KOPT-K1 (cell line): ENCODE data around the gene GPR171.

ENCODE experiments used
- H3K27ac ChIP-seq: fragments of 200-600 bp; sonication (generic); 2 replicates; pipeline ENCODE4 v1.5.1; 2016; ENCODE audit warnings: antibody characterized with exemption, mild to moderate bottlenecking, low read depth, low read length; ENCODE audit not compliant: poor library complexity, severe bottlenecking
- H3K36me3 ChIP-seq: fragments of 200-600 bp; sonication (generic); 2 replicates; pipeline ENCODE4 v1.5.1; 2017; ENCODE audit warnings: antibody characterized with exemption, mild to moderate bottlenecking, low read length, moderate library complexity; ENCODE audit not compliant: insufficient read depth
- H3K9me3 ChIP-seq: fragments of 200-600 bp; sonication (generic); 2 replicates; pipeline ENCODE4 v1.5.1; 2017; ENCODE audit warnings: antibody characterized with exemption, low read length, mild to moderate bottlenecking; ENCODE audit not compliant: insufficient read depth, poor library complexity, severe bottlenecking

GPR171 gene

GRCh38 chr3:151201051-151201730, 1.8 kb downstream of the GPR171 start:
- H3K9me3 ChIP-seq: no peaks in the 10 kb centered on the region
- peaks cover 10% of the 10 kb centered on the region for H3K36me3 ChIP-seq
- peak overlapping the region; percentile 50 for H3K27ac ChIP-seq

DNA sequence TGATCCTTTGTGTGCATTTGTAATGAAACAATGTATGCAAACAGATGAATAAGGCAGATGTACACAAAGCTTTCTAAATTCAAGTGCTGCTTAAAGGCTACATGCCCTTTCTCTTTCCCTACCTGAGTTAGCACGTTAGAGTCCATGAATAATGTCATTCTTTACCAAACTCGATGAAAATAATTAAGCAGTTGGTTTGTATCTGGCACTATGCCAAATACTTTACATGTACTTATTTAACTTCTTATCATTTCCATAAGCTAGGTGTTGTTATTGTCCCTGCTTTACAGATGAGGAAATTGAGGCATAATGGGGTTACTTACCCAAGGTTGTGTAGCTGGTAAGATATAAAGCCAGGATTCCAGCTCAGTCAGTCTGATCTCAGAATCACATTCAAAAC, 2.4 kb downstream of the GPR171 start:
- H3K36me3 ChIP-seq: peaks cover 12% of the 10 kb centered on the region
- H3K27ac ChIP-seq: peak overlapping the region; percentile 50
- H3K9me3 ChIP-seq: no peaks in the 10 kb centered on the region

- H3K9me3 ChIP-seq: no peaks in the 10 kb centered on the region
- peak overlapping the region; percentile 50 for H3K27ac ChIP-seq
- peaks cover 12% of the 10 kb centered on the region for H3K36me3 ChIP-seq
Measured at GRCh38 chr3:151199554-151200438, 3.2 kb downstream of the GPR171 start.

DNA sequence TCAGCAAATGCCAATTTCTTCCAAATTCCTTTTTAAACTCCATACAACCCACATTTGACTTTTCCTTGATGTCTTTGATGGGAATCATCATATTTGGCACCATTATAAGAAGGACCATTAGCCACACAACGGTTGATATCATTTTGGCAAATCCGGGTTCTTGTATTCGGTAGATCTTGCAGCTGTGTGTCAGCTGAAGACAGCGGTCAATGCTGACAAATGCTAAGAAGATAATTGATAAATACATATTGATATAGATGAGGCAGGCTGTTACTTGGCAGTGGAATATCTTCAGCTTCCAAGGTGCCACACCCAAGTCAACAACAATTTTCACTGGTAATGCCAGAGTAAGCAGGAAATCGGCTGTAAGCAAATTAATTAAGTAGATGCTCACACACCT, 4.2 kb downstream of the GPR171 start:
- peak overlapping the region; percentile 50 for H3K27ac ChIP-seq
- H3K9me3 ChIP-seq: no peaks in the 10 kb centered on the region
- peaks cover 18% of the 10 kb centered on the region for H3K36me3 ChIP-seq

DNA sequence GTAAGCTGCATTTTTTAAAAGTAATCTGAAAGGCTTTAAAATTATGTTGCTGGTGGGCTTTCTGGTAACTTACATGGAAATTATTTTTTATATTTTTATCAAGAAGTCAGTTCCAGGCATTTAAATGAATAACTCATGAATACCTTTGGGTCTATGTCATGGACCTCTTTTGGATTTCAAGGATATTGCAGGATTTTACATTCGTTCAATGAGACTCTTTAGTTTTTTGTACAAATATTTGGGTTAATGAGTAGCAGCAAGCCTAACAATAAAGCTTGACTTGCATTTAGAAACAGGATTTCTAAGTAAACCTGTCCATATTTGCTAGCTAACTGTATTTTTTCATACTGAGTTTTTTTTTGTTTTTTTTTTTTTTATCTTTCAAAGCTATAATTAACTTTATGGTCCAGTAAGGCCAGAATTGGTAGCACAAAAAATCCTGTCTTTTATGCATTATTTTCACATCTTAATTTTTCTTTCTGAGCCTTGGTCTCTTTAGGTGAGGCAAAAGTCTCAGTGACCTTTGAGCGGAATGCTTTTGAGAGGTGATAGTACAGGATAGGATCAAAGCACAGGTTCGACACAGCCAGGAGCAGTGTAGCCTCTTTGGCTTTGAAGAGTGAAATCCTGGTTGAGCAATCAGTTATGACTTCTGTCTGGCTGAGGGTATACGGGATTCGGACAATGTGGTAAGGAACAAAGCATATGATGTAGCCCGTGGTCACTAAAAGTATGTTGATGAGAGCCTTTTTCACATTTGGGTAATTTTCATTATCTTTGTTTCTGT, 4.8 kb downstream of the GPR171 start:
- Histone ChIP-seq H3K27ac (no peak overlapping the region), H3K9me3 (no peaks in the 10 kb centered on the region), H3K36me3 (peaks cover 25% of the 10 kb centered on the region)

DNA sequence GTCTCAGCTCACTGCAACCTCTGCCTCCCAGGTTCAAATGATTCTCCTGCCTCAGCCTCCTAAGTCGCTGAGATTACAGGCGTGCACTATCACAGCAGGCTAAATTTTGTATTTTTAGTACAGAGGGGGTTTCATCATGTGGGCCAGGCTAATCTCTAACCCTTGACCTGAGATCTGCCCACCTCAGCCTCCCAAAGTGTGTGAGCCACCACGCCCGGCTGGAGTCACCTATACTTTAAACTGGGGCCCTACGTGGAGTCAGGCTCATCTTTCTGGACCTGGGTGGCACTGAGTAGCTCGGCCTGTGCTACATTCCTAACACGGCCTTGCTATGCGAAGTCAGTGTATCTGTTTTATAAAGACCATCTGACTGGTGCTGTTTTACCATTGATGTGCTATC, 5.8 kb downstream of the GPR171 start:
- H3K9me3 ChIP-seq: no peaks in the 10 kb centered on the region
- no peak overlapping the region for H3K27ac ChIP-seq
- H3K36me3 ChIP-seq: peaks cover 33% of the 10 kb centered on the region

- Histone ChIP-seq H3K27ac (no peak overlapping the region), H3K9me3 (no peaks in the 10 kb centered on the region)
Measured at GRCh38 chr3:151196434-151196833, 6.6 kb downstream of the GPR171 start.

DNA sequence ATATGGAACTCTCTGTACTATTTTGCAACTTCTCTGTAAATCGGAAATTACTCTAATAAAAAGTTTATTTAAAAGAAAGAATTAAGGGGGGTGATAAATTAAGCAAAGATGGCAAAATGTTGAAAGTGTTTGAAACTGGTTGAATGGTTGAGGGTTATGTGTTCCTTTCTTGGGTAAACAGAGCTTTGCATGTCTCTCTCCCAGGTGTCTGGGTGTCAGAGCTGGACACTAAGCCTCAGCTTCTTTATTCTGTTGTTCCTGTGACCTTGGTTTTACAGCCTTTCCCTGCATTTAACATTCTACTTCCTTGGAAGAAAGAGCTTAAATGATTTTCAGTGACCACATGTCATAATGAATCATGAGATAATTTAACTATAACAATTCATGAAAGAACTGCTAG, 7.2 kb downstream of the GPR171 start:
- peaks cover 37% of the 10 kb centered on the region for H3K36me3 ChIP-seq
- no peak overlapping the region for H3K27ac ChIP-seq
- H3K9me3 ChIP-seq: no peaks in the 10 kb centered on the region

More at GRCh38 chr3:151196434-151196833, 6.6 kb downstream of the GPR171 start:
- peaks cover 34% of the 10 kb centered on the region for H3K36me3 ChIP-seq

DNA sequence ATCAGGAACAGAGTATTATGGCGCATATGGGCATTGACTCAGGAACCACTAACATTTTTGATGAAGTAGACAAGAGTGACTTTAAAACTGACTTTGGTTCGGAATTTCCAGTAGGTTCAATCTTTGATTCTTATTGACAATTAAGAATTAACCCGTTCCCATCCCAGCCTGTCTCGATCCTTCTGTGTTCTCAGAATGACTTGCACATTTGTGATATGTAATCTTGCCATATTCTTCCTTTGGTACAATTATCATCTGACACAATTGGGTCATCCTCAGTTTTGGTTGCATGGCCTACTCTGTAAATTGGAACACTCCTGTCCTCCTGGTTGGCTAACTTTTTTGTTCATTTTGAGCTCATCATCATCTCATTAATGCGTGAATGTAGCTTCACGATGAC, 10.5 kb downstream of the GPR171 start:
- H3K9me3 ChIP-seq: no peaks in the 10 kb centered on the region
- peaks cover 60% of the 10 kb centered on the region for H3K36me3 ChIP-seq
- H3K27ac ChIP-seq: no peak overlapping the region

- H3K36me3 ChIP-seq: peaks cover 60% of the 10 kb centered on the region
- no peak overlapping the region for H3K27ac ChIP-seq
- H3K9me3 ChIP-seq: no peaks in the 10 kb centered on the region
Measured at GRCh38 chr3:151191095-151191494, 11.9 kb downstream of the GPR171 start.

GRCh38 chr3:151183265-151183671, 19.7 kb downstream of the GPR171 start:
- Histone ChIP-seq H3K27ac (no peak overlapping the region), H3K9me3 (no peaks in the 10 kb centered on the region), H3K36me3 (peaks cover 18% of the 10 kb centered on the region; the same call in 1 of the 2 replicates)

DNA sequence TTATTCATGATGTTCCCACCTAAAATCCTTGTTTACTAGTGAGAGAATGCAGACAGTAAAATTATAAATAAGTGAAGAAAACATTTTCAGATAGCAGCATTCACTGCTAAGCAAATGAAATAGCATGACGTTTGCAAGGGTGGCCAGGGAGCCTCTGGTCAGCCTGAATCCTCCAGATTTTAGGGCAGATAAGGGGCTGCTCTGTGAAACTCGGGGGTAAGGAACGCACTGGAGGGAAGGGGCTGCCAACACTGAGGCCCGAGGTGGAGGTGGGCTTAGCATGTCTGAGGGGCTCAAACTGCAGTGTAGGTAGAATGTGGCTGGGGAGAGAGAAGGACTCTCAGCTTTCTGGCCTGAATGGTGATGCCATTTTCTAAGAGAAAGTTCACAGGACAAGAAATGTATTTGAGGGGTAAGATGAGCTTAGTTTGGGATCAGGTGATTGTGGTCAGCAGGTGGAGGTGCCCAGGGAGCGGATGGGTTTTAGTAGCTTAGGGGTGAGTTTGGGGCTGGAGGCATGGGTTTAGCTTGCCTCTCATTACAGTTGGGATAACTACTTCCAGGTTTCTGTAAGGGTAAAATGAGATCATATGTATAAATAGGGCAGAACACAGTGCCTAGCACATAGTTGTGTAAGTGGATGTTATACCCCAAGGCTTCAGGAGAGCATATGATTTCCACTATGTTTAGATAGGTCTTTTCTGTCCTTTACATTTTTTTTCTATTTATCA, 20.5 kb downstream of the GPR171 start:
- no peaks in the 10 kb centered on the region for H3K9me3 ChIP-seq
- no peak overlapping the region for H3K27ac ChIP-seq
- H3K36me3 ChIP-seq: peaks cover 18% of the 10 kb centered on the region; the same call in 1 of the 2 replicates

DNA sequence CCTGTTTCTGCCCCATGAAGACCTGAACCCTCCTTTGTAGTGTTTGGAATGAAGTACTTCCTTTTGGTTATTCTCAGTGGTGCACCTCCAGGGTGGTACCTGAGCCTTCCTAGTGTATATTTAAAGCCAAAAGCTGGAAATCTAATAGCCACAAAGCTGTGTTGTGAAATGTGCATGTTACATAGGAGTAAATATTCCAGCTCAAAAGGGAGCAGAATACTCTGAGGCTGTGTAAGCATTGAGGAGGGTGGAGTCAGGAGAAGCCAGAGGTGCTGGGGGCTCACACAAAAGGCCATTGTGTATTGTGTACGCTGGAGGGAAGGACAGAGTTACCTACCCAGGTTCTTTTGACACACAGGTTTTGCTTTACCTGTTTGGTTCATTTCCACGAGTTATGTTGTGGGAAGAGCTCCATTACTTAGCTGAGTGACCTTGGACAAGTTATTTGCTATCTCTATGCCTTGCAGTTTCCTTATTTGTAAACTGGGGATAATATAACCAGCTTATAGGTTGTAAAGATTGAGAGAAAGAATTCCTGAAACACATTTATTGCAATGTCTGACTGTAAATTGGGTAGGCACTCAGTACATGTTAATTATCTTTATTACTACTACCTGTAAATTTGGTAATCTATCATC, 24.7 kb downstream of the GPR171 start:
- H3K27ac ChIP-seq: no peak overlapping the region

GRCh38 chr3:151175952-151176351, 27.1 kb downstream of the GPR171 start:
- Histone ChIP-seq H3K9me3 (no peaks in the 10 kb centered on the region), H3K27ac (no peak overlapping the region), H3K36me3 (peaks cover 6% of the 10 kb centered on the region; the same call in 1 of the 2 replicates)

More for the DNA sequence above, 24.7 kb downstream of the GPR171 start:
- no peaks in the 10 kb centered on the region for H3K9me3 ChIP-seq
- H3K36me3 ChIP-seq: peaks cover 6% of the 10 kb centered on the region; the same call in 1 of the 2 replicates
